Liver (tissue), 9 donors: ENCODE measurements around the gene DMRTC2. TPM values are rescaled to one million over a fixed set of nuclear protein-coding genes. Genes with fewer than 3 reads are reported as not detected.

Experiments
- DNase-seq: peaks from one replicate; pipeline ENCODE4 v3.0.0-alpha.2; 2017; ENCODE audit warnings: low spot score
- H3K27ac ChIP-seq, 2 donors: one replicate each; pipeline ENCODE4 v1.7.0; 2013; ENCODE audit warnings: inconsistent platforms in 2 of 2, low read length in 2 of 2, control low read depth in 1 of 2, low read depth in 1 of 2, mild to moderate bottlenecking in 1 of 2
- H3K27me3 ChIP-seq, 4 donors: one replicate each; pipeline versions ENCODE4 v1.6.1 to v1.7.0; 2013; ENCODE audit warnings: low read length in 3 of 4, inconsistent platforms in 1 of 4, mild to moderate bottlenecking in 1 of 4, moderate library complexity in 1 of 4; ENCODE audit not compliant: control insufficient read depth in 4 of 4, insufficient read depth in 4 of 4
- H3K36me3 ChIP-seq, 4 donors: one replicate each; pipeline versions ENCODE4 v1.6.1 to v1.7.0; 2013; ENCODE audit warnings: low read length in 3 of 4, mild to moderate bottlenecking in 3 of 4, low read depth in 1 of 4, moderate library complexity in 1 of 4; ENCODE audit not compliant: control insufficient read depth in 4 of 4, insufficient read depth in 3 of 4
- H3K4me1 ChIP-seq, 4 donors: one replicate each; pipeline versions ENCODE4 v1.6.1 to v1.7.0; 2013; ENCODE audit warnings: low read length in 3 of 4, mild to moderate bottlenecking in 3 of 4, moderate library complexity in 1 of 4; ENCODE audit not compliant: control insufficient read depth in 4 of 4, insufficient read depth in 4 of 4
- H3K4me3 ChIP-seq, 3 donors: one replicate each; pipeline versions ENCODE4 v1.6.1 to v1.7.0; 2013; ENCODE audit warnings: low read length in 3 of 3, control low read depth in 1 of 3, low read depth in 1 of 3, mild to moderate bottlenecking in 1 of 3
- H3K9ac ChIP-seq, 2 donors: one replicate each; pipeline ENCODE4 v1.7.0; 2013; ENCODE audit warnings: low read length in 2 of 2, mild to moderate bottlenecking in 2 of 2, moderate library complexity in 2 of 2, control low read depth in 1 of 2, low read depth in 1 of 2
- H3K9me3 ChIP-seq, 4 donors: one replicate each; pipeline versions ENCODE4 v1.6.1 to v1.7.0; 2013; ENCODE audit warnings: low read length in 3 of 4; ENCODE audit not compliant: control insufficient read depth in 4 of 4
- EGR1 ChIP-seq, 2 donors: IDR thresholded peaks; 2 replicates each; pipeline ENCODE4 v1.6.1; 2016 to 2018; ENCODE audit warnings: antibody characterized with exemption in 2 of 2, low read depth in 2 of 2
- FOXA1 ChIP-seq: IDR thresholded peaks from 2 replicates; pipeline ENCODE4 v1.6.1; 2016; ENCODE audit warnings: antibody characterized with exemption
- GABPA ChIP-seq, 2 donors: IDR thresholded peaks in 1 of 2; conservative IDR thresholded peaks in 1 of 2; 2 replicates each; pipeline ENCODE4 v1.6.1; 2016; ENCODE audit warnings: antibody characterized with exemption in 2 of 2, mild to moderate bottlenecking in 1 of 2, moderate library complexity in 1 of 2
- HNF4A ChIP-seq, 2 donors: conservative IDR thresholded peaks; 2 replicates each; pipeline ENCODE4 v1.6.1; 2016; ENCODE audit warnings: antibody characterized with exemption in 2 of 2, mild to moderate bottlenecking in 2 of 2
- HNF4G ChIP-seq: IDR thresholded peaks from 2 replicates; pipeline ENCODE4 v1.6.1; 2016; ENCODE audit warnings: antibody characterized with exemption
- JUND ChIP-seq, 2 donors: IDR thresholded peaks; 2 replicates each; pipeline ENCODE4 v1.6.1; 2016; ENCODE audit warnings: antibody characterized with exemption in 2 of 2
- NR2F2 ChIP-seq: IDR thresholded peaks from 2 replicates; pipeline ENCODE4 v1.6.1; 2016; ENCODE audit warnings: antibody characterized with exemption
- RAD21 ChIP-seq, 2 donors: IDR thresholded peaks; 2 replicates each; pipeline ENCODE4 v1.6.1; 2016; ENCODE audit warnings: antibody characterized with exemption in 2 of 2, mild to moderate bottlenecking in 2 of 2
- RXRA ChIP-seq, 2 donors: IDR thresholded peaks; 2 replicates each; pipeline ENCODE4 v1.6.1; 2017 to 2018; ENCODE audit warnings: antibody characterized with exemption in 2 of 2, mild to moderate bottlenecking in 1 of 2
- SP1 ChIP-seq: IDR thresholded peaks from 2 replicates; pipeline ENCODE4 v1.6.1; 2018; ENCODE audit warnings: antibody characterized with exemption, mild to moderate bottlenecking
- YY1 ChIP-seq: IDR thresholded peaks from 2 replicates; pipeline ENCODE4 v1.6.1; 2016; ENCODE audit warnings: antibody characterized with exemption, mild to moderate bottlenecking
- WGBS: extraction: QIAGEN DNeasy Blood & Tissue Kit; methylation state at CpG from one replicate; pipeline ENCODE4 v1.1.7; 2013; 5-methylcytosine and 5-hydroxymethylcytosine counted together
- polyA plus RNA-seq, 2 donors: library from polyadenylated mRNA; stranded (reverse) in 1 of 2; unstranded in 1 of 2; fragments of 200-250 nt in 1 of 2; fragments of >200 nt in 1 of 2; fragmentation: Nextera tagmentation in 1 of 2; extraction: Ambion mirVana in 1 of 2; gene quantifications; one replicate each; pipeline versions ENCODE4 v1.2.1 to v1.2.3, GENCODE V29; 2013 to 2015
- total RNA-seq, 2 donors: library from RNA; depleted of rRNA; stranded (reverse); fragments of >200 nt; gene quantifications; one replicate each; pipeline ENCODE4 v1.2.3, GENCODE V29; 2014
- TF ChIP-seq, protein P1 (sequence below): IDR thresholded peaks from 2 replicates; pipeline ENCODE4 v1.6.1; 2016; ENCODE audit warnings: antibody characterized with exemption
- TF ChIP-seq, protein P2 (sequence below): fragments of 150-350 bp; IDR thresholded peaks from 2 replicates; pipeline ENCODE4 v1.5.1; 2017; ENCODE audit warnings: improper control_type of control experiment, low read depth, low read length; ENCODE audit not compliant: missing input control
- TF ChIP-seq, protein P3 (sequence below): IDR thresholded peaks from 2 replicates; pipeline ENCODE4 v1.6.1; 2016; ENCODE audit warnings: antibody characterized with exemption
- donor health status: healthy.
- donor health status: healthy.
- donor health status: healthy.
- donor health status: healthy.
- donor health status: healthy.

DMRTC2 gene
- total and polyA plus RNA-seq, 4 donors = not detected

DNA sequence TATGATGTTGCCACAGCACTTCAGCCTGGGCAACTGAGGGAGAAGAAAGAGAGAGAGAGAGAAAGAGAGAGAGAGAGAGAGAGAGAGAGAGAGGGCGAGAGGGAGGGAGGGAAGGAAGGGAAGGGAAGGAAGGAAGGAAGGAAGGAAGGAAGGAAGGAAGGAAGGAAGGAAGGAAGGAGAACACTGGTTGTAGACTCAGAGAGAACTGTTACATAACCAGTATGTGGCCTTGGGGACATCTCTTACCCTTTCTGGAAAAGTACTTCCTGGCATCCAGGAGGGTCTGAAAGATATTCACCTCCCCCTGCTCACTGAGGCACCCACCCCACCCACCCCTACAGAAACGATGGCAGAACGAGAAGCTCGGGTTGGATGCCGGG is 35.5 kb downstream of the DMRTC2 start:
- Histone ChIP-seq H3K4me1 (peaks cover 0 to 22% (median 11%) of the 10 kb centered on the region in 4 donors), H3K27ac (no peak overlapping the region), H3K9me3 (no peaks in the 10 kb centered on the region), H3K36me3 (no peaks in the 10 kb centered on the region), H3K9ac (no peak overlapping the region), H3K27me3 (no peaks in the 10 kb centered on the region), H3K4me3 (no peak overlapping the region)
- TF ChIP-seq RAD21 (IDR thresholded peaks at IDR 0.05) (no peak), HNF4G (no peak), YY1 (no peak), NR2F2 (no peak), FOXA1 (no peak), GABPA (IDR thresholded peaks at IDR 0.05 in 1 of 2, conservative IDR thresholded peaks at IDR 0.05 in 1 of 2) (no peak), EGR1 (IDR thresholded peaks at IDR 0.05; ENCODE audit: low read depth in 2 of 2) (no peak), HNF4A (conservative IDR thresholded peaks at IDR 0.05) (no peak), JUND (IDR thresholded peaks at IDR 0.05) (no peak), RXRA (IDR thresholded peaks at IDR 0.05) (no peak), SP1 (no peak)
- TF ChIP-seq, protein P1, sequence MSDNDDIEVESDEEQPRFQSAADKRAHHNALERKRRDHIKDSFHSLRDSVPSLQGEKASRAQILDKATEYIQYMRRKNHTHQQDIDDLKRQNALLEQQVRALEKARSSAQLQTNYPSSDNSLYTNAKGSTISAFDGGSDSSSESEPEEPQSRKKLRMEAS = no peak
- TF ChIP-seq, protein P2, sequence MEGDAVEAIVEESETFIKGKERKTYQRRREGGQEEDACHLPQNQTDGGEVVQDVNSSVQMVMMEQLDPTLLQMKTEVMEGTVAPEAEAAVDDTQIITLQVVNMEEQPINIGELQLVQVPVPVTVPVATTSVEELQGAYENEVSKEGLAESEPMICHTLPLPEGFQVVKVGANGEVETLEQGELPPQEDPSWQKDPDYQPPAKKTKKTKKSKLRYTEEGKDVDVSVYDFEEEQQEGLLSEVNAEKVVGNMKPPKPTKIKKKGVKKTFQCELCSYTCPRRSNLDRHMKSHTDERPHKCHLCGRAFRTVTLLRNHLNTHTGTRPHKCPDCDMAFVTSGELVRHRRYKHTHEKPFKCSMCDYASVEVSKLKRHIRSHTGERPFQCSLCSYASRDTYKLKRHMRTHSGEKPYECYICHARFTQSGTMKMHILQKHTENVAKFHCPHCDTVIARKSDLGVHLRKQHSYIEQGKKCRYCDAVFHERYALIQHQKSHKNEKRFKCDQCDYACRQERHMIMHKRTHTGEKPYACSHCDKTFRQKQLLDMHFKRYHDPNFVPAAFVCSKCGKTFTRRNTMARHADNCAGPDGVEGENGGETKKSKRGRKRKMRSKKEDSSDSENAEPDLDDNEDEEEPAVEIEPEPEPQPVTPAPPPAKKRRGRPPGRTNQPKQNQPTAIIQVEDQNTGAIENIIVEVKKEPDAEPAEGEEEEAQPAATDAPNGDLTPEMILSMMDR = no peak
- TF ChIP-seq, protein P3, sequence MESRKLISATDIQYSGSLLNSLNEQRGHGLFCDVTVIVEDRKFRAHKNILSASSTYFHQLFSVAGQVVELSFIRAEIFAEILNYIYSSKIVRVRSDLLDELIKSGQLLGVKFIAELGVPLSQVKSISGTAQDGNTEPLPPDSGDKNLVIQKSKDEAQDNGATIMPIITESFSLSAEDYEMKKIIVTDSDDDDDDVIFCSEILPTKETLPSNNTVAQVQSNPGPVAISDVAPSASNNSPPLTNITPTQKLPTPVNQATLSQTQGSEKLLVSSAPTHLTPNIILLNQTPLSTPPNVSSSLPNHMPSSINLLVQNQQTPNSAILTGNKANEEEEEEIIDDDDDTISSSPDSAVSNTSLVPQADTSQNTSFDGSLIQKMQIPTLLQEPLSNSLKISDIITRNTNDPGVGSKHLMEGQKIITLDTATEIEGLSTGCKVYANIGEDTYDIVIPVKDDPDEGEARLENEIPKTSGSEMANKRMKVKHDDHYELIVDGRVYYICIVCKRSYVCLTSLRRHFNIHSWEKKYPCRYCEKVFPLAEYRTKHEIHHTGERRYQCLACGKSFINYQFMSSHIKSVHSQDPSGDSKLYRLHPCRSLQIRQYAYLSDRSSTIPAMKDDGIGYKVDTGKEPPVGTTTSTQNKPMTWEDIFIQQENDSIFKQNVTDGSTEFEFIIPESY = no peak
- 81% methylated on average over 5 of the region's 5 CpGs for WGBS
- no peak for DNase-seq

DNA sequence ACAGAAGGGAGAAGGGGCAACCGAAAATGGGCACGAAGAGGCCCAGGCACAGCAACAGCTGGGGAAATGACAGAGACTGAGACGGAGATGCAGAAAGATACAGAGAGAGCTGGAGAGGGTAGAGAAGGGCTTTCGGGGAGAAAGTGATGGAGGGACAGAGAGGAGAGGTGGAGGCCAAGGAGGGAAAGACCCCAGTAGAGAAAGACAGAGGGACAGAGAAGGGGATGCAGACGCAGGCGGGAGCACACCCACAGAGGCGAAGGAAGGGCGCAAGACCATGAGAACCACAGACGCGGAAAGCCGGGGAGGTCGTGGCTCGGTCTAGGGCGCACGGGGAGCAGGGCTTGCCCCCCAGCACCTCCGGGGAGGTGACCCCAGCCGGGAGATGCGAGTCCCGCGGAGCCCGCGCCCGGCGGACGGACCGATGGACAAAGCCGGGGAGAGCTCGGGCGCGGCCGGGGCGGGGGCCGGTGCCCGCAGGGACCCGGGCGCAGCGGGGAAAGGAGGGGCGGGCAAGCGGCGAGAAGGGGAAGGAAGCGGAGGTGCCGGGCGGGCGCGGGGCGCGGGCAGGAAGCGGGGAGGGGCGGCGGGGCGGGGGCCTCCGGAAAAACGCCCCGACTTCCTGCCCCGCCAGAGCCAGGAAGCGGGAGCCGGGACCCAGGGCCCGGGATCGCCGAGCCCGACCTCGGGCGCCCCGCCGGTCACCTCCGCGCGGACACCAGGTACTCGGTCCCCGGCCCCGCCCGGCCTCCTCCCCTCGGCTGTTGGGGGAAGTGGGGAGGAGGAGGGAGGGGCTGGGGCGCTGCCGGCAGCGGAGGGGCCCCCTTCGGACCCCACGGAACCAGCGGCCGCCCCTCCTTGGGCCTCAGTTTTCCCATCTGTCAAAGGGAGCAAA is 38.0 kb downstream of the DMRTC2 start, which contains the start of gene ARHGEF1:
ARHGEF1 (plus strand) TSS at position 617 of the 895 bp plus-strand sequence. CDS start 4,899 bp downstream, outside the sequence.
- no peak for TF ChIP-seq JUND (IDR thresholded peaks at IDR 0.05)
- TF ChIP-seq, protein P2 = no peak
- no peak for TF ChIP-seq YY1
- Histone ChIP-seq H3K27me3 (no peaks in the 10 kb centered on the region), H3K36me3 (no peaks in the 10 kb centered on the region), H3K27ac (peak within 1 kb of the TSS; percentile 78 to 87), H3K4me1 (peaks cover 0 to 25% (median 17%) of the 10 kb centered on the region in 4 donors), H3K9ac (peak within 1 kb of the TSS; percentile 52 to 92), H3K4me3 (peak within 1 kb of the TSS; percentile 78 to 97 (median 82)), H3K9me3 (no peaks in the 10 kb centered on the region)
- 4% methylated on average over 80 of the region's 80 CpGs for WGBS
- no peak for DNase-seq
